ENCODE data around the gene CPSF4L.

DNA sequence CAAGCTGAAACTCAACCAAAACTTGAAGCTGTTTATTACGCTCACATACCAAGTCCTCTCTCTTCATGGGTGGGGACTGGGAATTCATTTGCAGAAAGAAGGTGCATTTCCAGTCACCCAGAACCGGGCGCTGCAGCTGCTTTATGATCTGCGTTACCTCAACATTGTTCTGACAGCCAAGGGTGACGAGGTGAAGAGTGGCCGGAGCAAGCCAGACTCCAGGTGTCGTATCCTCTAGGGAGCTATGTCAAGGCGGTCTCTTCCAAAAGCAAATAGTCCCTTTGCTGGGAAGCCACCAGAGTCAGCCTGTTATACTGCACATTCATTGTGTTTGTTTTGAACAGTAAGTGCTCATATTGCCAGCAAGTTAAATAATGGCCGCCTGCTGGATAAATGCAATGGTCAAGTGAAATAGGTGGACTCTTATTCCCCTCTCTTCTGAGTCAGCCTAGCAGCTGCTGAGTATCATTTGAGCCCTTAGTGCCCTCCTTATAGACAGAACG is 56.2 kb downstream of the CPSF4L start:
- TF ChIP-seq, protein P1, sequence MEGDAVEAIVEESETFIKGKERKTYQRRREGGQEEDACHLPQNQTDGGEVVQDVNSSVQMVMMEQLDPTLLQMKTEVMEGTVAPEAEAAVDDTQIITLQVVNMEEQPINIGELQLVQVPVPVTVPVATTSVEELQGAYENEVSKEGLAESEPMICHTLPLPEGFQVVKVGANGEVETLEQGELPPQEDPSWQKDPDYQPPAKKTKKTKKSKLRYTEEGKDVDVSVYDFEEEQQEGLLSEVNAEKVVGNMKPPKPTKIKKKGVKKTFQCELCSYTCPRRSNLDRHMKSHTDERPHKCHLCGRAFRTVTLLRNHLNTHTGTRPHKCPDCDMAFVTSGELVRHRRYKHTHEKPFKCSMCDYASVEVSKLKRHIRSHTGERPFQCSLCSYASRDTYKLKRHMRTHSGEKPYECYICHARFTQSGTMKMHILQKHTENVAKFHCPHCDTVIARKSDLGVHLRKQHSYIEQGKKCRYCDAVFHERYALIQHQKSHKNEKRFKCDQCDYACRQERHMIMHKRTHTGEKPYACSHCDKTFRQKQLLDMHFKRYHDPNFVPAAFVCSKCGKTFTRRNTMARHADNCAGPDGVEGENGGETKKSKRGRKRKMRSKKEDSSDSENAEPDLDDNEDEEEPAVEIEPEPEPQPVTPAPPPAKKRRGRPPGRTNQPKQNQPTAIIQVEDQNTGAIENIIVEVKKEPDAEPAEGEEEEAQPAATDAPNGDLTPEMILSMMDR (IDR thresholded peaks at IDR 0.05), result no peak
- TF ChIP-seq POLR2A (IDR thresholded peaks at IDR 0.05) (no peak), POLR2AphosphoS5 (IDR thresholded peaks at IDR 0.05) (no peak), EP300 (IDR thresholded peaks at IDR 0.05) (no peak)
